GM18867 (cell line): ENCODE measurements around the gene FAM13A.

Experiments used
- ATAC-seq: cut with Tn5 transposase; IDR thresholded peaks from one replicate; pipeline ENCODE4 v1.9.1; 2021; ENCODE audit warnings: mild to moderate bottlenecking, moderate library complexity; ENCODE audit not compliant: unreplicated experiment

FAM13A gene

GRCh38 chr4:88792821-88793220, 264.2 kb downstream of the FAM13A start:
- ATAC-seq, result no peak

DNA sequence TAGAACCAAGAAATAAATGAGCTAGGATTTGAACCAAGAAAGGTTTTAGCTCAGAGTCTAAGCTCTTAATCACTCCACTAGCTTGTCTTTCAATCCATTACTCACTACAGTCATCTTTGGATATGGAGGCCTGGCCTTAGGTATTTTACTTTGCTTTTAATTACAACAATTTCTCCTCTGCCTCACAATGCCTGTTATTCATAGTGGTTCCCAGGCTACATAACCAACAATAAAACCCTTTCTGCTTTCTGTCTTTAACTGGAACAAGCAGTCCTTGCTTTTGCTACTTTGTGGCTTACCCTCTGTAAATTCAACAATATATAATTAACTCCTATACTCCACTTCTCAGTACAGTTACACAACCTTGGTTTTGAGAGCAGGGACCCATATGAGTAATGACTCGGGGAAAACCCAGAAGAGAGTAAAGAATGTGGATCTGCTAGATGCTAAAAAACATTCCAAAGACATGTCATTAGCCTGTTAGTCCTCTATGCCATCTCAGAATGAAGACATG, 264.7 kb downstream of the FAM13A start:
- ATAC-seq, result peak; percentile 71

DNA sequence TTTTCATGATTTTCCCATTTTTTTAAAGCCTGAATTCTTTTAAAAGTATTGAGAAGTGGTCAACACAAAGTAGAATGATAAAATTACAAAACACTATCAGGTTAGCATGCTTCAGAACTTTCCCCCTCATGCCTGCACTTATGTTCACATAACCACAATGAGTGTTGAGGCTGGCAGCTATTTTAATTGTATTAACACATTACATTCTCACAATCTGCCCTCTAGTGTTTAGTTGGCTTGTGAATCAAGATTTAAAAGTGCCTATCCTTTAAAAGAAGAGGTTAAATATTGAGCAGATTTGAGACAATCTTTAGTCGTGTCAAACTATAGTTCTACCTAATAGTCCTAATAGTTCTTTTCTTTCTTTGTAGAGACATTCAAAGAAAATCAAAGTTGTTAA, 265.7 kb downstream of the FAM13A start:
- ATAC-seq, result no peak

- no peak for ATAC-seq
Measured at GRCh38 chr4:88788895-88789294, 268.1 kb downstream of the FAM13A start.

- ATAC-seq, result no peak
Measured at GRCh38 chr4:88788424-88788823, 268.6 kb downstream of the FAM13A start.

- ATAC-seq, result no peak
Measured at GRCh38 chr4:88786011-88786410, 271.0 kb downstream of the FAM13A start.

DNA sequence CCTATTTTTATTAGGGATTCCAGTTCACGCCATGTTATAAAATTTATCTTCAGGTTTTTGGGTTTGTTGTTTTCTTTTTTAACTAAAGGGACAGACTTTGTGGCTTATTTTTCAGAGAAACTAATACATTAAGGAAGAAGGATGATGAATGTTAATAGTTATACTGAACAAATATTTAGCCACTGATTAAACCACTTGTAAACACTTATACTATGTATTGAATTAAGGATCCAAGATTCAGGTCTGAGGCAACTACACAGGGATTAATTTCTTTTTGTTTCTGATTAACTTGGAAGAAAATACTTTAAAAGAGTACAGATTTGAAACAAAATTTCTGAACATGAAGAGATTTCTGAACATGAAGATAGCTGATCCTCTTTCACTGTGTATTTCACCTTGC, 276.6 kb downstream of the FAM13A start:
- ATAC-seq, result no peak

DNA sequence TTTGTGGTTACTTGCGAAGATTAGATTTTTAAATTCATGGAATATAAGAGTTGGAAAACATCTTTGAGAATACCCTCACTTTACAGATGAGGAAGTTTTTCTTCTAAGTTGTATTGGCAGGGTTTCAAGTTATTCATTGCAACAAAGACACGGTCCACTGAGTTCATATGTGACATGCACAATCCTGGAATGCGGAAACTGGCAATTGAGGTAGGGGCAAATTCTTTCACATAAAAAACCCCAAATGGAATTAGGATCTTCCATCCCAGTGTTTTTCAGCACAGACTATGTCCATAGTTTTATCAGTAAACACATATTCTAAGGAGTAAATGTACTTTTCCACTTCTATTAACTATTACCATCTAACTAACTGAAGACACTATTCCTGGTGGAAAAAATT, 277.6 kb downstream of the FAM13A start:
- ATAC-seq, result no peak

- peak; percentile 95 for ATAC-seq
Measured at GRCh38 chr4:88775529-88775928, 281.5 kb downstream of the FAM13A start.

- no peak for ATAC-seq
Measured at GRCh38 chr4:88775026-88775425, 282.0 kb downstream of the FAM13A start.

DNA sequence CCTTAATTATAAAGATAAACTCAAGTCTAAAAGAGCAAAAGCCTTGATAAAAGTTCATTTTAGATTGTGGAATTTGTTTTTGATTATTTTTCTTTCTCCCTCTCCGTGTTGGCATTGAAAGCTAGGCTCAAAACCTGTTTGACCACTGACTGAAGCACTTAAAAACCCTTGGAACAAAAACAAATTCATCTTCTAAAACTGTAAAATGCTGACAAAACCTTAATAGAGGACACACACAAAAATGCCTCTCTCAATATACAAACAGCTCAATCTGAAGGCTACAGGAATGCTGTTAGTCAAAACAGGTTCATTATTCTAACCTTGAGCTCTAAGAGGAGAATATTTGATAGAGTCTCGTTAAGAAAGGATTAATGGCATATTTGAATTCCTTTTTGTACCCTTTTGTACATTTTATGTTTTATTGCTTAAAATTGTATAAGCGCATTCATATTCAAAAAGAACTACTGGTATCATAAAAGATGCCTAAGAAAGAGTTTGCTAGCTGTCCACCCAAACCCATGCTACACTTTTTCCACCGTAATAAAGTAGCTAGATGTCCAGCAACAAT, 285.0 kb downstream of the FAM13A start:
- no peak for ATAC-seq

GRCh38 chr4:88765729-88766128, 291.3 kb downstream of the FAM13A start:
- ATAC-seq, result no peak

- ATAC-seq, result no peak
Measured at GRCh38 chr4:88763075-88763474, 293.9 kb downstream of the FAM13A start.

GRCh38 chr4:88761861-88762523, 295.0 kb downstream of the FAM13A start:
- no peak for ATAC-seq

DNA sequence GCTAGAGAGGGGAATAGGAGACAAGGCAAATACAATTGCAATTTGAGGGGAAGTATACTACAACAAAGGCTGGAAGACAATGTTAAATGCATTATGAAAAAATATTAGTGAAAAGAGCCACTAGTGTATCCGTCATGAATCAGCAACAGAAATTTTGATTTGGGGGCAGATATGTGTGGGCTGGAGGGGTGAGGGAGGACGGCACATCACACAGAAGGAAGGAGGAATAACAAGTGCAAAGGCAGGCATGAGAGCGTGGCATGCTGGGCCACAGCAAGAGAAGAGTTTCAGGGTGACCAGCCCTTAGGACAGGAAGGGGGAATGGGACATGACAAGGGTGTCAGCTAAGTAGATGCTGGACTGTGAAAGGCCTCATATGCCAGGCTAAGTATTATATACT, 295.6 kb downstream of the FAM13A start:
- ATAC-seq, result no peak

DNA sequence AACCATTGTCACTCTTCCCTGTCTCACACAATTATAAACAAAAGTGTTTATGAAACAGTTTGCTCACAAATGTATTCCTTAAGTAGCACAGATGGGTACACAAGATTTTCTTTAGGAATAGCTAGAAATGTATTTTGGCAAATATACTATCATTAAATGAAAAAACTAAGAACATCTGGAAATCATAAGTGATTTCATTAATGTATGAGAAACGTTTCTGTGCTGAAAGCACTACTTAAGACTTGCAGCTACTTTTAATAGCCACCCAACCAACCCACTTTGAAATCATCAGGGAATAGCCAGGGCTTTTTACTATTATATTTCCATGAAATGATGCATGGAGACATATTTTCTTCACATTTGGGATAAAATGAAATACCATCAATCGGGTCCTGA, 297.1 kb downstream of the FAM13A start:
- no peak for ATAC-seq

GRCh38 chr4:88759039-88759894, 297.7 kb downstream of the FAM13A start:
- ATAC-seq, result no peak

GRCh38 chr4:88758264-88758663, 298.7 kb downstream of the FAM13A start:
- ATAC-seq, result no peak

GRCh38 chr4:88757776-88758175, 299.2 kb downstream of the FAM13A start:
- ATAC-seq, result no peak

- no peak for ATAC-seq
Measured at GRCh38 chr4:88757067-88757466, 299.9 kb downstream of the FAM13A start.

- no peak for ATAC-seq
Measured at GRCh38 chr4:88756149-88756548, 300.8 kb downstream of the FAM13A start.

DNA sequence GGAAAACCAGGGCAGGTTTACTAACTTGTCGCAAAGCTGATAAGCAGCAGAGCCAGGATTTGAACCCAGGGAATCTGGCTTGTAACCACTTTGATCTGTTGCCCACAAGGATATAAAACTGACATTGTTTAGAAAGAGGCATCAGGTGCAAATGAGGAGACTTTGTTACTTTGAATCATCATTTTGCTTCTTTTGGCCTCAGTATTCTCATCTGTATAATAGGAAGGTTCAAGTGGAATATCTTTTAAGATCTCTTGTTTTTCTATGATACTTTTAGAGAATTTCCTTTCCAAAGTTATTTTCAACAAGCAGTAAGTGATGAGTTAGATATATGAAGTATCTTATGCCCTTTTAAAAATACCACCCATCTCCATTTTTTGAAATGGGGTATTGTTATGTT, 301.5 kb downstream of the FAM13A start:
- no peak for ATAC-seq
